GM12872 (cell line): ENCODE measurements around the gene TNRC6C.

Source experiments
- TF ChIP-seq, protein P1 (sequence below): IDR thresholded peaks from 3 replicates; pipeline ENCODE4 v1.5.1; 2011; ENCODE audit warnings: low read depth, mild to moderate bottlenecking, low read length, moderate library complexity; ENCODE audit not compliant: insufficient read depth

Gene TNRC6C

DNA sequence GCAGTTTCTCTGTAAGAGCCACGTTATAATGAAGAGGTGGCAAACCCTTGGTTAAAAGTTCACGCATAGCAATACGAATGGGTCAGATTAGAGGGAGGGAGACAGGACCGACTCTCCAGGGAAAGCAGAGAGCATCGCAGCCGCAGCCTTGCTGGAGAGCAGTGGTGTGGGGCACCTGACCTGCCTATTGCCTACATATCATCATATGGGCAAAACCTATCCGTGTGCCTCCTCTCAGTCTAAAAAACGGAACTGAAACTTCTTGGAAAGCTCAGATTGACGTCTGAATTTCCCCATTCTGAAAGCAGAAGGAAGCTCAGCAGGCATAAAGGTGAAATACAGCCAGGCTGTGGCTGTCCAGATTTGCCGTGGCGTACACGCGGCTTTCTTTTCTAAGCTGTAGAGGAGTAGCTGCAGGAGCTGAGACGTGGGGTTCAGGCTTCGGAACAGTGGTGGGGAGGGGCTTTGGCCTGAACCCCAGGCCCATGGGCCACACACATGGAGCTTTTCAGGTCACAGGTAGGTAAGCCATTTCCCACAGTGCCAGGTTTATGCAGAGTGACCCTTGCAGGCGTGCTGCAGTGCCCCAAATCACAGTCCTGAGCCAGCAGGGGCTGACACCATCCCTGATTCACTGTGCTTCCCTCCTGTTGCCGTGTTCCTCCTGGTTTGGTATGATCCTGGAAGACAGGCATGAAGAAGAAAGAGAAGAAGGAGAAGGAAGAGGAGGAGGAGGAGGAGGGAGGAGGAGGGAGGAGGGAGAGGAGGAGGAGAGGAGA lies 41.6 kb upstream of the TNRC6C start:
- TF ChIP-seq, protein P1, sequence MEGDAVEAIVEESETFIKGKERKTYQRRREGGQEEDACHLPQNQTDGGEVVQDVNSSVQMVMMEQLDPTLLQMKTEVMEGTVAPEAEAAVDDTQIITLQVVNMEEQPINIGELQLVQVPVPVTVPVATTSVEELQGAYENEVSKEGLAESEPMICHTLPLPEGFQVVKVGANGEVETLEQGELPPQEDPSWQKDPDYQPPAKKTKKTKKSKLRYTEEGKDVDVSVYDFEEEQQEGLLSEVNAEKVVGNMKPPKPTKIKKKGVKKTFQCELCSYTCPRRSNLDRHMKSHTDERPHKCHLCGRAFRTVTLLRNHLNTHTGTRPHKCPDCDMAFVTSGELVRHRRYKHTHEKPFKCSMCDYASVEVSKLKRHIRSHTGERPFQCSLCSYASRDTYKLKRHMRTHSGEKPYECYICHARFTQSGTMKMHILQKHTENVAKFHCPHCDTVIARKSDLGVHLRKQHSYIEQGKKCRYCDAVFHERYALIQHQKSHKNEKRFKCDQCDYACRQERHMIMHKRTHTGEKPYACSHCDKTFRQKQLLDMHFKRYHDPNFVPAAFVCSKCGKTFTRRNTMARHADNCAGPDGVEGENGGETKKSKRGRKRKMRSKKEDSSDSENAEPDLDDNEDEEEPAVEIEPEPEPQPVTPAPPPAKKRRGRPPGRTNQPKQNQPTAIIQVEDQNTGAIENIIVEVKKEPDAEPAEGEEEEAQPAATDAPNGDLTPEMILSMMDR: no peak

DNA sequence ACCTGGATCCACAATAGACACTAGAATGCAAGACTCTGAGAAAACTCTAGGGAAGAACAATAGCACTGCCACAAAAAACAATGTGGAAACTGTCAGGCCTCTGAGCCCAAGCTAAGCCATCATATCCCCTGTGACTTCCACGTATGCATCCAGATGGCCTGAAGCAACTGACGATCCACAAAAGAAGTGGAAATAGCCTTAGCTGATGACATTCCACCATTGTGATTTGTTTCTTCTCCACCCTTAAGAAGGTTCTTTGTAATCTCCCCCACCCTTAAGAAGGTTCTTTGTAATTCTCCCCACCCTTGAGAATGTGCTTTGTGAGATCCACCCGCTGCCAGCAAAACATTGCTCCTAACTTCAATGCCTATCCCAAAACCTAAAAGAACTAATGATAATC lies 39.2 kb upstream of the TNRC6C start:
- TF ChIP-seq, protein P1: no peak

DNA sequence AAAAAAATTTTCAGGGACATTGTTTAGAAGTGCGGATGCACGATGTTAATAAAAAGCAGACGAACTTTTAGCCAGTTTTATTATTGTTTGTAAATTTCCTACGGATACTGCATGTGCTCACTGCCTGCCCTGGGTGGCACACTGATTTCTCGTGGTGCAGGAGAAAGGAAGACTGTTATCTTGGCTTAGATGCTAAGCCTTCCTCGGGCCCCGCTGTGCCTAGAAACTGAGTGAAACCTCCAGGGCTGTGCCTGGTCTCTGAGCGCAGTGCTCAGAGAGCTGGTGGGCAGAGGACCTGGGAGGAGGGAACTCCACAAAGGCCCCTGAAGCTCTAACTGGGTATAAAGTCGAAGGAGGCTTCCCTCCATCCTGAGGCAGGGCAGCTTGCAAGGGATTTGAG lies 35.4 kb upstream of the TNRC6C start:
- TF ChIP-seq, protein P1: no peak

DNA sequence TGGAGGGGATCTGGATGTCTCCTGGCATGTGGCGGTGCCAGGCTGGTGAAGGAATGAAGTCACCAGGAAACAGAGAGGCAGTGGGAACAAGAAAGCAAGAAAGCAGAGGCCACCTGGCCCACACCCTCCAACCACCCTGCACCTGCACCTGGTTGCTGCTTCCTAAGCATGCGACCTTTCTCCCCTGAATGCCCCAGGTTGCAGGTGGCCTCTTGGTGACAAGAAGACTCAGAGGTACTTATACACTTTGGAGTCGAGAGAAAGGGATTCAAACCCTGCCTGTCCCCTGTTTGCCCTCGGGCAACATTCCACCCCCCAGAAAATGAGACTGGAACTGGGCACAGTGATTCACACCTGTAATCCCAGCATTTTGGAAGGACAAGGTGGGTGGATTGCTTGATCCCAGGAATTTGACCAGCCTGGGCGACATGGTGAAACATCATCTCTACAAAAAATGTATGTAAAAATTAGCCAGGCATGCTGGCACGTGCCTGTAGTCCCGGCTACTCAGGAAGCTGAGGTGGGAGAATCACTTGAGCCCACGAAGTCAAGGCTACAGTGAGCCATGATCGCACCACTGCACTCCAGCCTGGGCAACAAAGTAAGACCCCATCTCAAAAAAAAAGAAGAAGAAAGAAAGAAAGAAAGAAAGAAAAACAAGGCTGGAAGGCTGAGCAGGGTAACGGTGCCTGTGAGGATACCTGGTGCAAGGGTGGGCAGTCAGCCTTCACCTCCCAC lies 34.6 kb upstream of the TNRC6C start:
- TF ChIP-seq, protein P1: no peak

DNA sequence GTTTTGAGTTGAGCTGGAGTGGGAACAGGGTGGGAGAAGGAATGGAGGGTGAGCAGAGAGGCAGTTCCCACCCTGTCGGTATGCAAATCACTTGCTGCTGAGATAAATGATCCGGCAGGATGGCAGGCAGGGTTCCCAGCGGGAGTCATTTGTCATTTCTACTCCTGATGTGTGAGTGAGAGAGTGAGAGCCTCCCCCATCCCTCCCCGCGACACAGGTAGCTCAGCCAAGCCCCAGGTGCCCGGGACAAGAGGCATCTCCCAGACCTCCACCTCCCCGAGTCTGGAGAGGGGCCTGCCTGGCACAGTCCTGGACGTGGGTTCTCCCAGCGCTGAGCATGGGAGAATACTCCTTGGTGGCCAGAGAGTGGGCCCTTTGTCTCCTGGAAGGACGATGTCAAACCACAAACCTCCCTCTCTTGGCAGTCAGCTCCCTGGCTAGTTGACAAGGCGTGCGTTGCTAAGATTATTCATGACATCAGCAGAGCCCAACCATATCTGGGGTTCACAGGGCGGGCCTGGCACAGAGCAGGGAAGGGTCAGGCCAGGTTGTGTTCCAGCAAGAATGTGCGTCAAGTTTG lies 33.7 kb upstream of the TNRC6C start:
- TF ChIP-seq, protein P1: no peak

DNA sequence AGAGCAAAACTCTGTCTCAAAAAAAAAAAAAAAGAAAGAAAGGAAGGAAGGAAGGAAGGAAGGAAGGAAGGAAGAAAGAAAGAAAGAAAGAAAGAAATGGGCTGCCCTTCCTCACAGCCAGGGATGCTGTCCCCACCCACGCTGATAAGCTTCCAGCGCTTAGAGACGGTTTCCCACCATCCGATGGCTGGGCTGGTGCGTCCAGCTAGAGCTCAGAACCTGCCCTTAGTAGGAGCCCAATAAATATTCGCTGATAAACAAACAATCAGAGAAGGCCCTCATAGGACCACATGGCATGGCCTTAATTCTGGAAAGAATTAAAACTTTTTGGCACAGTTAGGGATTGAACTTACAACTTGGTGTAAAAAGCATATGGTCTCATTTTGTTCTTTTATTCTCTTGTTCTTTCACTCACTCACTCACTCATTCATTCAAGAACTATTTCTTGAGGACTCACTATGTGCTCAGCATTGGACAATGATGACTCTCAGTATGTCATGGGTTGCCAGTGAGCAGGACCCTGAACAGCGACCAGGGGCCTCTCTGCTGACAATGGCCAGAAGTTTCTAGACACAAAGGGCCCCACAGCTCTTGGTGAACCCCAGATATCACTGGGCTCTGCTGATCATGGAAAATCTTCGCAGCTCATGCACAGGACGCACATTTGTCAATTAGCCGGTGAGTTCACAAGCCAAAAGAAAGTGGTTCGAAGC lies 32.5 kb upstream of the TNRC6C start:
- TF ChIP-seq, protein P1: no peak

DNA sequence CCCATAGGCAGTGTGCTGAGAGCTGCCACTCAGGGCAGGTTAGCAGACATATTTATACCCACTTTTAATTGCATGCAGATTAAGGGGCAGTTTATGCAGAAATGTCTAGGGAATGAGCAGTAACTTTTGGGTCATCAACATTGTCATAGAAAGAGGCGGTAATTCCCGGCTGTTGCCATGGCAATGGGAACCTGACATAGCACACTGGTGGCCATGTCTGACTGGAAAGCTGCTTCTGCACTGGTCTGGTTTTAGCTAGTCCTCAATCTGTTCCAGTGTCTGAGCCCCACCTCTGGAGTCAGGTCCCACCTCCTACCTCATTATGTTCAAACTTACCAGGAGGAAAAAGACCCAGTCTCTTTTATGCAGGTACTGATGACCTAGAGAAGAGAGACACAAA lies 31.5 kb upstream of the TNRC6C start:
- TF ChIP-seq, protein P1: no peak
